Measurements from ENCODE around the gene ZPLD1.

- no peak for TF ChIP-seq POLR2A (IDR thresholded peaks at IDR 0.05)
- no peak for TF ChIP-seq CTCF (IDR thresholded peaks at IDR 0.05)
Observed at GRCh38 chr3:102483556-102483955, 48.7 kb downstream of the ZPLD1 start.

Measured in heart left ventricle (tissue), 13 donors.